Left lung (tissue), 10 donors: ENCODE measurements around the gene PLCH1. TPM values are rescaled to one million over a fixed set of nuclear protein-coding genes. Genes with fewer than 3 reads are reported as not detected.

Experiments used
- ATAC-seq: fragments of 200-7000 bp; cut with Tn5 transposase; one replicate; pipeline ENCODE4 v1.9.1; 2020; ENCODE audit warnings: moderate library complexity
- DNase-seq, 4 donors: peaks; one replicate each; pipeline ENCODE4 v3.0.0-alpha.2; 2013 to 2020
- H3K27ac ChIP-seq, 2 donors: fragments of 200-600 bp; sonication (generic) in 1 of 2; one replicate each; pipeline versions ENCODE4 v1.5.0 to v1.8.0; 2020 to 2021
- H3K27me3 ChIP-seq, 2 donors: fragments of 200-600 bp; sonication (generic) in 1 of 2; one replicate each; pipeline versions ENCODE4 v1.5.0 to v1.8.0; 2020 to 2021
- H3K36me3 ChIP-seq, 2 donors: fragments of 200-600 bp; sonication (generic) in 1 of 2; one replicate each; pipeline versions ENCODE4 v1.5.0 to v1.8.0; 2020 to 2021
- H3K4me1 ChIP-seq, 2 donors: fragments of 200-600 bp; one replicate each; pipeline ENCODE4 v1.8.0; 2021
- H3K4me3 ChIP-seq, 2 donors: fragments of 200-600 bp; sonication (generic) in 1 of 2; one replicate each; pipeline versions ENCODE4 v1.5.0 to v1.8.0; 2020 to 2021; ENCODE audit warnings: mild to moderate bottlenecking in 1 of 2
- H3K9me3 ChIP-seq, 2 donors: fragments of 200-600 bp; sonication (generic) in 1 of 2; one replicate each; pipeline versions ENCODE4 v1.5.0 to v1.8.0; 2020 to 2021
- CTCF ChIP-seq, 2 donors: fragments of 200-600 bp; sonication (generic) in 1 of 2; IDR thresholded peaks; one replicate each; pipeline versions ENCODE4 v1.5.0 to v1.8.0; 2021; ENCODE audit warnings: antibody characterized with exemption in 2 of 2
- intact Hi-C, 2 donors: fragments of 100-400 bp; cut with DNase I; formaldehyde crosslinking; loops; one replicate each; pipeline versions ENCODE4 v1.11.2 to v1.14.2; 2022
- polyA plus RNA-seq, 6 donors: library from polyadenylated mRNA; unstranded; fragments of 120-200 nt; gene quantifications; one replicate each; pipeline ENCODE4 v1.2.1, GENCODE V29; 2013; ENCODE audit not compliant: insufficient read length in 6 of 6
- total RNA-seq, 2 donors: library from RNA; stranded (reverse); fragmentation: NEBNext Ultra II Directional; extraction: Animal tissue kit (Norgen Biotek cat#: 25700); gene quantifications; one replicate each; pipeline ENCODE4 v1.2.1, GENCODE V29; 2021
- donor health status: DM: no; HTN: yes; CAD: no.
- donor health status: DM: no; HTN: no; CAD: no.

The PLCH1 gene
- total and polyA plus RNA-seq, 8 donors, result 8.5 to 33.8 (median 23.7) TPM

- TF ChIP-seq CTCF (IDR thresholded peaks at IDR 0.05), result no peak
- no peaks in the 10 kb centered on the region for H3K4me1 ChIP-seq
- H3K27ac ChIP-seq, result peak overlapping the region in 1 of 2 donors; percentile 20
- ATAC-seq (no peak), DNase-seq (no peak)
- H3K9me3 ChIP-seq, result no peaks in the 10 kb centered on the region
- intact Hi-C loops, result no loop called here
- no peak overlapping the region for H3K4me3 ChIP-seq
- H3K36me3 ChIP-seq, result peaks cover 0 to 13% of the 10 kb centered on the region in 2 donors
- H3K27me3 ChIP-seq, result no peaks in the 10 kb centered on the region
These were observed 45.5 kb upstream of the PLCH1 start for GRCh38 chr3:155790272-155790925.

GRCh38 chr3:155785662-155786295 is 40.9 kb upstream of the PLCH1 start:
- intact Hi-C loops, result no loop called here
- no peak overlapping the region for H3K4me3 ChIP-seq
- H3K36me3 ChIP-seq, result peaks cover 0 to 20% of the 10 kb centered on the region in 2 donors
- DNase-seq (no peak), ATAC-seq (no peak)
- TF ChIP-seq CTCF (IDR thresholded peaks at IDR 0.05), result no peak
- H3K27ac ChIP-seq, result no peak overlapping the region
- H3K9me3 ChIP-seq, result peaks cover 0 to 11% of the 10 kb centered on the region in 2 donors
- H3K4me1 ChIP-seq, result no peaks in the 10 kb centered on the region
- H3K27me3 ChIP-seq, result no peaks in the 10 kb centered on the region

GRCh38 chr3:155782390-155782953 is 37.6 kb upstream of the PLCH1 start:
- intact Hi-C loops, result no loop called here
- Histone ChIP-seq H3K27ac (no peak overlapping the region), H3K4me1 (no peaks in the 10 kb centered on the region), H3K27me3 (no peaks in the 10 kb centered on the region), H3K4me3 (no peak overlapping the region), H3K36me3 (peaks cover 0 to 17% of the 10 kb centered on the region in 2 donors), H3K9me3 (peaks cover 0 to 11% of the 10 kb centered on the region in 2 donors)
- TF ChIP-seq CTCF (IDR thresholded peaks at IDR 0.05), result no peak
- DNase-seq (no peak), ATAC-seq (no peak)

GRCh38 chr3:155780291-155780690 is 35.4 kb upstream of the PLCH1 start:
- H3K27me3 ChIP-seq, result no peaks in the 10 kb centered on the region
- peaks cover 0 to 11% of the 10 kb centered on the region in 2 donors for H3K9me3 ChIP-seq
- H3K4me1 ChIP-seq, result no peaks in the 10 kb centered on the region
- H3K27ac ChIP-seq, result no peak overlapping the region
- no peak overlapping the region for H3K4me3 ChIP-seq
- TF ChIP-seq CTCF (IDR thresholded peaks at IDR 0.05), result no peak
- H3K36me3 ChIP-seq, result peaks cover 0 to 17% of the 10 kb centered on the region in 2 donors
- no peak for DNase-seq
- intact Hi-C loops, result no loop called here
- no peak for ATAC-seq

- H3K27ac ChIP-seq, result no peak overlapping the region
- peaks cover 0 to 11% of the 10 kb centered on the region in 2 donors for H3K9me3 ChIP-seq
- peaks cover 0 to 11% of the 10 kb centered on the region in 2 donors for H3K36me3 ChIP-seq
- intact Hi-C loops, result no loop called here
- H3K27me3 ChIP-seq, result no peaks in the 10 kb centered on the region
- ATAC-seq, result no peak
- no peaks in the 10 kb centered on the region for H3K4me1 ChIP-seq
- TF ChIP-seq CTCF (IDR thresholded peaks at IDR 0.05), result no peak
- H3K4me3 ChIP-seq, result no peak overlapping the region
- no peak for DNase-seq
These were observed 33.6 kb upstream of the PLCH1 start for GRCh38 chr3:155778462-155778861.
